A204.1 (cell line): ENCODE results near the gene CLIC5.

ENCODE experiments used
- FAIRE-seq: peaks from 2 replicates; lab custom pipeline; 2012; peaks lifted over from hg19 to GRCh38; lab: Jason Lieb, UNC

The CLIC5 gene

DNA sequence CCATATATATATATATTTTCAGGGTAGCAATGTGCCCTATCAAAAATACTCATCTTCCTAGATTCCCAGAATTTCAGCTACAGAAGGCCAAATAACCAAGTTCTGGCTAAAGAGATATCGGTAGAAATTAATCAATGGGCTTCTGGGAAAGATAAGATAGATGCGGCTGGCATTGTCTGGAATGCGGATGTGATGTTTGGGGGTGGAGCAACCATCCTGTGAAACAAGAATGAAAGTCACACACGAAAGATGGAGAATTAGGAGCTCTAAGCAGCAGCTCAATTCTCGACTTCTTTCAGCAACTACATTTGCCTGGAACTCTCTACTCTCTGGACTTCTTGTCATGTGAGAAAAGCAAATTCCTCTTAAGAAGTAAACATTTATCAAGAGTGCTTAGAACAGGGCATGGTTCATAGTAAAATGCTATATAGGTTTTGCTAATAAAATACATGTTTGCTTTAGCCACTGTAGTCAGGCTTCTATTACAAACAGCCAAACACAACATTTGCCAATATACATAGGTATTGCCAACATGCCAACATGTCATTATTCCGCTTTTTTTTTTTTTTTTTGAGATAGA is 90.8 kb downstream of the CLIC5 start:
- FAIRE-seq: no peak

DNA sequence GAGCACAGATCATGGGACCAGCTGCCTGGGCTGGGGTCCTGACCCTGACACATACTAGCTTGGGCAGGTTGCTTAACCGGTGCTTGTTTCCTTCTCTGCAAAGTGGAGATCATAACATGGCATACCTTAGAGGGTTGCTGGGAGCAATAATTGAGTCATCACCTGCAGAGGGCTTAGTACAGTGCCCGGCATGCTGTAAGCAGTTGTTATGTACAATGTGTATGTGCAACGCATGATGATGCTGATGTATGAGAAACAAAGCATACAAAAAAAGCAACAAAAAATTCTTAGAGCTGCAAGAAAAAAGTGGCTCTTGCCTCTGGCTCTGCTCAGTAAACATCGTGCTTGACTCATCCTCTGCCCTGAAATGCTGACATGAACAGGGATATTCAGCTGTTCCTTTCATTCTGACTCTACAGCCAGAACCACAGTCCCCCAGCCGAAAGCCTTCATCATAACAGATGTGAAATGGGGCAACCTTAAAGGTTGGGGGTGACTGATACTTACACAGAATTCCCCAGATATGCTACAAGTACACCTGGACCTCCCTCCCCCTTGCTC is 91.7 kb downstream of the CLIC5 start:
- FAIRE-seq: no peak

DNA sequence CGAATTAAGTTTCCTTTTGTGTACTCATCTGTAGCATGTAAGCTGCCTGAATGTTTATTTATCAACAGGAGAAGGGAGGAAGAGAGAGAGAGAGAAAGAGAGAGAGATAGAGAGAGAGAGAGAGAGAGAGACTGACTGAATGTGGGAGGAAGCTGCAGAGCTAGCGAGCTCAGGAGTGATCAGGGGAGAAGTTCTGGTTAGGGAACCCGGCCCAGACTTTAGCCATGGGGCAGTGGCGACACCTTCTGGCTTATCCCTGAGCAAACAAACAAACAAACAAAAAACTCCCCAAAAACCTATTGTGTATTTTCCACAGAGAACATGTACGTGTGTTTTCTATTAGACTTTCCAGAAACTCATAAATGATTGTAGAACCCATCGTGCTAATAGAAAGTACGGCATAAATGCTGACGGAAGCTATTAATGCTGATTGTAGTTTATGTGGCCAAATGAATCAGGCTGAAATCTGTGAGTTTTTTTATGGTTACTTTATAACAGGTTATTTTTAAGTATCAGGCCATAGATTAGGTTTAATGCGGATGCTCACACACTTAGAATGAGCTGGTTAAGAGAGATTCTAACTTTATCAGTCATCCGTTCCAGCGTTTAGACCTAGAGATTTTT is 92.8 kb downstream of the CLIC5 start:
- FAIRE-seq: no peak

DNA sequence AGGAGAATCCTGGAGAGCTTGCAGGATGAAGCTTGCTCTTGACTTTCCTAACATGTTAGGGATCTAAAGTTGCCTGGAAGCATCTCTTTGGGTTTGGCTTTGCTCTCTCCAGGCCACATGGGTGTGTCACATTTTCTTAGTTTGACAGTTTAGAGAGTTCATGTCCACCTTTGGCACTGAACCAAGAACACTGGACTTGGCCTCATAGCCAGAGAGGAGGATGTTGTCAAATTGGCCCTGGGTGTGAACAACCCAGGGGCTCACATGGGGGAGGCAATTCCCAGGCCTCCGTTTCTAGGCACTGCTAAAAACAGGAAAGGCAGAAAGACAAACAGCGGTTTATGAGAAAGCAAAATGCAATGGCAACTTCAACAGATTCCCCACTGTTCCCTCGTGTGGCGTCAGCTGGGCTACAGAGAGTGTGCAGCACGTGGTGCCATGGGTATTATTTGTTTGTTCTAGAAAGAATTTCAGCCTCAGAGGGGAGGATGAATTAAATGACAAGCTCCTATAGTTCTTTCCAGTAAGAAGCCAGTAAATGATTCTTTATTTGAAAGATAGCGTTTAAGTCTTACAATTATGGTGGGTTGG is 93.9 kb downstream of the CLIC5 start:
- no peak for FAIRE-seq

DNA sequence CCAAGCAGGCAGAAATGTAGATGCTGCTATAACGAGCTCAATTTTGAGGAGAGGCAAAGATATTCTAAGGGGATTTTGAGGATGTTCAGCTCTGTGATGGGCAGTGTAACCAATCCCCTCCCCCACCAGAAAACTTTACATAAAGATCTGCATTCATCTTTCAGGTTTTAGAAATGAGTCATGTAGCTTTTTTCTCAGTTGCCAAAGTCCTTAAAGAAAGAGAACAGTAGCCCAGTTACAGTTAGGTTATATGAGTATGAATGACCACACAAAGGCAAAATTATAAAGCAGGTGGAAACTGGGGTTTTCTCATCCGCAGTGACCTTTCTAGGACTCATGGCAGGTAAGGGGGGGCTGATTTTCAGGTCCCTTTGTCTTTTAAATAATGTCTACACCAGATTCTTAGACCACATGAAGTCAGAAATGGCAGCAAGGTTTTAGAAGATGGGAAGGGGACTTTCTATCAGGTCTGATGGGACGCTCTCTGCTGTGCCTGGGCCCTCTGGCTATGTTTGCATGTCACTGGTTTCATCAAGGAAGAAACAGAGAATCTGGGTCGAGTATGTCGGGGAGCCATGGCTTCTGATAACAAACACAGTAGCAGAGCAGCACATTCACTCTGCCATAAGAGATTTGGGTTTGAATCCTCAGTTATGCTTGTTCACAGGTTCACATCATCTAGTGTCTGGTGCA is 94.7 kb downstream of the CLIC5 start:
- no peak for FAIRE-seq

DNA sequence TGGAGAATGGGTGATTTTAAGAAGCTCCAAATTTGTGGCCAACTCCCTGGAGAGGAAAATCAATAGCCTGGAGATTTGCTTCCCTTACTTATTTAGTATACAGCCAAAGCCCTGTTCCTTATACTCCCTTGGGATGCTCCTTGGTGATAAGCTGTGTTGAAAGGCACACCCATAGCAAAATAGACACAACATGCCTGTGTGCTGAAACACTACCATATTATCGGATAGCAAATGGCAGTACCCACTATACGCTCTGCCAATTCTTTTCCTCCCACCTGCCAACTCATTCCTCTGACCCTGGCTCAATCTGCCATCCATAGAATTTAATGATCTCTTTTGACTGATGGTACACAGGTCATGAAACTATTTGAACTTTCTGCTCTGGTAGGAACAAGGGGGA is 98.2 kb downstream of the CLIC5 start:
- no peak for FAIRE-seq

DNA sequence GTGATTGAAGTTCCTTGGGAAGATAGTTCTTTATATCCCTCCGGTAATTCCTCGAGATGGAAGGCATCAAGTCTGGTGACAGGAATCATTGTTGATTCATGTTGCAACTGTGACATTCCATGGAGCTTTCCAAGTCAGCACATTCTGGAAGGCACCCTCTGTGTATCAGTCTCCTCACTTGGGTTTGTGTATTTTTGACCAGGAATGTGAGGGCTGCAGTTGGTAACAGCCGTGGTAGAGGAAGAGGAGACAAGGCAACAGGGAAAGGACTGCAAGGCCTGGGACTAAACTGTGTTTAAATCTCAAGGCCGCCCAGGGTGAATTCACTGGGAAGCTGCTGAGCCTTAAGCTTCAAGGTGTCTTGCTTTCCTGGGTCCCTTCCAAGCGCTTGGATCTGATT is 99.0 kb downstream of the CLIC5 start:
- no peak for FAIRE-seq

DNA sequence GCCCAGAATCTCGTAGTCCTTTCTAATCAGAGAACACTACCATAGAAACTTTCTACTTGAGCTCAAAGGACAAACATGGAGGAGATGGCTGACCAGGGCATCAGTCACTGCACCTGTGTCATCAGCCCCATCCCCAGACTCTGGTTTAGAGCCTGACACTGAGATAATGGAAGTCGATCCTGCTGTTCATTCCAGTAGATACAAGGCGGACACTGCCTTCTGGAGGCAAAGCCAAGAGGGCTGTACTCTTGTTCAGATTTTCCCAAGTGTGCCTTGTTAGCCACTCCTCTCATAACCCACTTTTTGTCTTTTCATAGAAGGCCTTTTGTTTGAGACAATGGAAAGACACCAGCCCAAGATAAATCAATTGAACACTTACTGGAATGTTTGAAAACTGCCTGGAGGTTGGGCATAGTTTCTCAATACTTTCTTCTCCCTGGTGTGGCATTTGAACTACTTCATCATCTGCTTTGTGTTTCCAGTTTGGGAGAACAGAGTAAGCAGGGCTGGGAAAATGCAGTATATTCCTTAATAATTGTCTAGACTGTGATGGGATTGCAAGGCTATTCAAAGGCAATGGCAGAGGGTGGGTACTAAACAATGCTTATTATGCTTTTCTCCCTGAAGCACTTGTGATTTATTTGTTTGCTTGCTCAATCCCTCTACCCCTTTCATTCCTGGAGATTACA is 99.7 kb downstream of the CLIC5 start:
- FAIRE-seq: no peak

DNA sequence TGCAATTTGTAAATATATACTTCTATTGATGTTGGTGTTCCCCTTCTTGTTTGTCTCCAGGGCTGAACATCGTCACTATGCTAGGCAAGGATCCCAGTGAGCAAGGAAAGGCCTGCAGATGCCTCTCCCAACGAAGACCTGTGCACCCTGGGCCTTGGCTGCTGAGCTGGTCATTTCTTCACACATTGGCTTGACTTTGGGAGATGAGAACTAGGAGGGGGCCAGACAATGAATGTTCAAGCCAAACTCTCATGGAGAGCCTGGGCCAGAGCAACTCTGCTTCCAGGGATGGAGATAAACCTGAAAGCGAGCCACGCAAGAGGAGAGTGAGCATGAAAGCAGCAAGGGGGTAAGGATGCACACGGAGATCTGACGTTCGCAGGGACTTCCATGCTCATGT is 104.0 kb downstream of the CLIC5 start:
- FAIRE-seq: no peak

DNA sequence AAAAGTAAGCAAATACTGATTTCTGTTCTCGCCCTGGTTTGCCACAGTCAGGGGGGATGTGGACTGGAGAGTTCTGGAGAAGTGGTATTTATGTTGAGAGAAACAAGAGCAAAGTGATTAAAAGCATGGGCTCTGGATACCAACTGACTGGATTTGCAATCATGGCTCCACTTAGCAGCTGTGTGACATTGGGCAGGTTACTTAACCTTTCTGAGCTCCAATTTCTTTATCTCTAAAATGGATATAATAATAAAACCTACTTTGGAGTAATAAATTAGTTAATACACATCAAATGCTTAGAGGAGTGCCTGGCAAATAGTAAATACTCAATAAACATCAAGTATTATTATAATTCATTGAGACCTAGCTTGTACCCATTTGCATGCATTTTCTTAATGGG is 111.7 kb downstream of the CLIC5 start:
- no peak for FAIRE-seq

DNA sequence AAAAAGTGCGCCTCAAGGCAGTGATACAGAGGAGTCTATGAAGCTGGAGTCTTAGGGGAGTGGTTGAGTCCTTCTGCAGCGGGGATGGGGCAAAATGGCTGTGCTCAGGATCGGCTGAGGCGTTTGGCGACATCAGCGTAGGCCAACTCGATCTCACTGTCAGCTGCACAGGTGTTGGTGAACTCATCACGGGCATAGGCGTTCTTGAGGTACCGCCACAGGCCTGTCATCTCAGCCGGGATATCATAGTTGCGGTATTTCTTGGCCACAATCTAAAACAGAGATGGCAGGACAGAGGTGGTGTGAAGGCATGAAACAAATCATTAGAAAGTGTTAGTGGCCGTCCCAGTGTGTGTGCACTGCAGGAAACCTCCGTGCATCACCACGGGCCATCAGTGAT is 112.7 kb downstream of the CLIC5 start:
- FAIRE-seq: no peak

DNA sequence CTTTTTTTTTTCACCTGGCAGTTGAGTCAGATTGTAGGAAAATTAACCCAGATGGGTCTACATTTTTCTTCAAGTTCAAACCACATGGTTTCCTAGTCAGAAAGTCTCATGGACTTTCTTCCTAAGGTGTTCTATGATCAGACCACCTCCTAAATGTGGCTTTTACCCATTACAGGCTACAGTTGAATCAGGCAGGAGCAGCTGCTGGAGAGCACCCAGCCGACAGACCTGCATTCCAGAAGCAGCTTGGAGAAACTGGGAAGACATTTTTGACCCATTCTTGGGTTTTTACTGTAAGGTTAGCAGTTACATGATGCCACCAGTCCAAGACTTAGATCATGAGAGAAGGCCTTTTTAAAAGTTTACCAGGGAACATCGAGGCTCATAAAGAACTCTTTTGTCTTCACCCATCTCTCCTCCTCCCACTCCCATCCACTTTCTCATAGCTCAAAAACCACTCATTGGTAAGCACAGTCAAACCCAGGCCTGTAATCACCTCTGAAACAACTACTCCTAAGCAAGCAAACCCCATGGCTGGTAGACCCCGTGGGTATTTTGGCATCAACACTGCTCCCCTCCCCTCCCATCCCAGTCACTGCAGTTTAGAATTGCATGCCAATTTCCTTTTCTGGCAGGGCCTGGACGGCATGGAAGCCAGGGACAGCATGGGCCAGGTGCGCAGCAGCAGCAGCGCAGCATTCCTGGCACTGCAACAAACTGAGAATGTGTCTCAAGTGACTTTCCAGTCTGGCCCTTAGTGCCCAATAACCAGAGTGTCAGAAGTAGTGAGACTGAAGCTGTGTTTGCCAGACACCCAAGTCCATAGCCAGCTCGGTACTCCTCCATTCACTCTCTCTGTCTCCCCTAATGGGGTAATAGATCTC is 113.7 kb downstream of the CLIC5 start:
- FAIRE-seq: no peak

DNA sequence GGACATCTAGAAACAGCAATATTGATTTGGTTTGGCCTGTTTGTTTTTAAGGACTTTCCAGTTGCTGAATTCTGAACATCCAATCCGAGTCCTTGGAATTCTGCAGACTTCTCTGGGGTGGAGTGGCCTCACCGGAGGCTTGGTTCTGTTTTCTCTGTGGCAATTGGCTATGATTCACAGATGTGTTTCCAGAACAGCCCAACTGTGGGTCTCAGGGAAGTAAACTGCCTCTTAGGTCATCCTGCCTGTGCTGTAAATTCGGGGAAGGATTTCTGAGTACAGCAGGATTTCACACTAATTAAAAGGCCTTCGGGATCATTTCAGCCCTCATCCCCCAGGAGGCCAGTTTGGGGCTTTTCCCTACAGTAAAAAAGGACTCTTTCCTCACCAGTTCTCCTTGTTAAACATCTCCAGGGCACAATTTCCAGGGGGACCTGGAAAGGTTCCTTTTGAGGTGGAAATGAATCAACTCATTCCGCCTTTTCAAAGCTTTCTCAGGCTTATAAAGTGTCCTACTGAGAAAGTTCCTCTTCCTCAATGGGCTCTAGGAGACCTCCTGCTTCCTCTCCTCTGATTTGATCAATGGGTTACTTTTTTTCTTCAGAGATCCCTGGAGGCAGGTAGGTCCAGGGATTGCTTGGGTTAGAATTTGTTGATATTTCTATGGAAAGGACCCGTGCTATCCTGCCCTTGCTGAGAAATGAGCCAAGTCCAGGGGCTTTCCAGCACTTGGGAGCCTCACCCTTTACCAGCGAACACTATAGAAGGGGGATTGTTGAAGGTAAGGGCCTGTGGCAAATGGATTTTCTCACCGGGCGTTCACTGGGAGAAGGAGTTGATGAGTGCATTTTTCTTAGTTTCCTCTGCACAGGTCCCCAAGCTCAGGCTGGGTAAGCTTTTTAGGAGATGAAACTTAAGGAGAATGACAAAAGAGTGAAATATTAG is 114.6 kb downstream of the CLIC5 start:
- FAIRE-seq: no peak

DNA sequence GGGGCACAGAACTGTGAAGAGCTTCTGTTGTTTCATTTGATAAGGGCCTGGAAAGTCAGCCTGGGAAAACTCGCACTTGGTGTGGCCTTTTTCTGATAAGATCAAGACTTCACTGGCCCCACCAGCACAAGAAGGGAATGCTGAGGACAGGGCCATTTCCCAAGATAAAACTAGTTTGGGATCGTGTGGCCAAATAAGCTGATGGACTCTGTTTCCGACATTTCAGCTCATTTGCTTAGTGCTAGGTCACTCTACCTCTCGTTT is 116.0 kb downstream of the CLIC5 start:
- FAIRE-seq: no peak

DNA sequence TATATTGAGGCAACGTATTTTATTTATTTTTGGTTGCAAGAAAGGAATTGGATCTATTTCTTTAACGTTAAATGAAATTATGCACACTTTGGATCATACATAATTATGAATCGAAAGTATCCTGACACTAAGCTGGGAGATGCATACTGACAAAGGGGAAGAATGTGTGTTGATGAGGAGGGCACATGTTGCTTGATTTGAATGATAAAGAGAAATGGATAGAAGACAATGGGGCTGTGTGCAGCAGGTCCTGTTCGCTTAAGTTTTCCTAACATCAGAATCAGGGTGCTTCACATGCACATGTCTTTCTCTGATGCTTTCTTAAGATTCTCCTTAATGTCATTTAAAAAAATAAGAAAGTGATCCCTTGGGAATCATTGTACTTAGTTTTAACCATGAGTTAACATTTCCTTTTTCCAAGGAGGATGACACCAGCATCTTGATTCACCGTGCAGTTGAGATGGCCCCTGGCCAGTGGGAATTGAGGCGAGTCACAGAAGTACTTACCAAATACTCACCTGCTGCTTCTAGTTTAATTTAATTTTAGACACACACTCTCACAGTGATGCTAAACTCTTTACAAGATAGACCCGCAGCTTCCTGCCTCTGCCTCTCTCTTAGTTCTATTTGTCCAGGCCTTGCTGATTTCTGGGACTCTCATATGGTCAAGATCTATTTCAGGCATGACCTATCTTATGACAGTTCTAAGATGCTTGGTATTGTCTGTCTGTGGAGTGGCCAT is 116.5 kb downstream of the CLIC5 start:
- no peak for FAIRE-seq

DNA sequence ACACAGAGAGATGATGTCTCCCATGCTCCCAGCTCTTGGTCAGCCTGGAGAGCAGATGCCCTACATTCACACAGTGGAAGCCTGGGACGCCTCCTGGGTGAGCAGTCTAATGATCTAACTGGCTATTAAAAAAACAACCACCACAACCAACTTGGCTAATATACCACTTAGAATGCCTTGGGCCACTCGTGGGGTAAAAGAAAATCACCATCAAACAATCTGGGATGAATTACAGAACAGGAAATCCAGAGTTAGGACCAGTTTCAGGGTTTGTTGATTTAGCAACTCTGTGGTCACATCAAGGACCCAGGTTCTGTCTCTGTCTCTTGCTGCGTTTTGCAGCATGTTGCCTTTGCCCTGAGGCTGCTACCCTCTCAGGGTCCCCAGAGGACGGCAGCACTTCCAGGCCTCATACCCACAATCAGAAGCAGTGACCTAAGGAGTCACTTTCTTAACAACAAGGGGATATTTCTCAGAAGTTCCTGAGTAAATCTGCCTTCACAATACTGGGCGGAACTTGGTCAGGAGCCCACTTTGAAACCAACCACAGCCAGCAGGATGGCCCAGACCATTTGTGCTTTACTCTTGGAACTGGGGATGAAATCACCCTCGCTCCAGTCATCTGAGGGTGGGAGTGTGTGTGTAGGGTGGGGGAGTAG is 118.7 kb downstream of the CLIC5 start:
- no peak for FAIRE-seq

DNA sequence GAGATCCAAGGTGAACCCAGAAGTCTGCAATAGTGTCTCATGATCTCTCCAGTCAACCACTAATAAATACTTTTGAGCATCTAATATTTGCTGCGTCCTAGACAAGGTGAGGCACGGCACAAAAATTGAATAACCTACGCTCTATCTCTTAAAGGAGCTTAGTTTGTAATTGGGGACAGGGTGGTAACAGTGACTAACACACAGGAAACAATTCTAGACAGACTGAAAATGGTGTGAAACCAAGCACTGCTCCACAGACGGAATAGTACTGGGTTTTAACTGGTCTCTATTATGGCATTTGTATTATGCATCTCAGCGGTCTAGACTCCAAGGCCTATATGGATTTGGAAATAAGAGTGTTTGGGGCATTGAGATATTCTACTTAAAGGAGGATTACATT is 120.1 kb downstream of the CLIC5 start:
- no peak for FAIRE-seq

DNA sequence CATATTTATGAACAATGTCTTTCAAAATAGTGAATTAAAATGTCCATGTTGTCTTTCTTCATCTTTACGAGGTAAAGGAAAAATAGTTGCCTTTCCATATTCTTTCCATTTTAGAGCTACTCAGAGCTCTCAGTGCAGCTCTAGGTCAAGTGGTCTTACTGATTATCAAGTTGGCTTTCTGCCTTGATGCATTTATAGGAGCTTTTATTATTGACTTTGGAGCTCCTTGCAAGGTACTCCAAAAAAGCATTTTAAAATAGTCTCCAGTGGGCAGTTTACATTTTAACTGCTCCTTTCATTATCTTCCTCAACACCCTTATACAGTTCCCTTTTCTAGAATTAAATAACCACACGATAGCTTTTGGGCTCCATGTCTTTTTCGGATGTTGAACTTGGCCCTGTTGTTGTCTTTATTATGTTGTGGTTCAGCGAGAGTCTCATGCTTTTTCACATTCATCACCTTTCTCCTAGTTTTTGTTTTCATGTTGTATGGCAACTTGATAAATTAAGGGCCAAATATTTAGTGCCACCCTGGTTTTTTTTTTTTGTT is 122.9 kb downstream of the CLIC5 start:
- FAIRE-seq: no peak

DNA sequence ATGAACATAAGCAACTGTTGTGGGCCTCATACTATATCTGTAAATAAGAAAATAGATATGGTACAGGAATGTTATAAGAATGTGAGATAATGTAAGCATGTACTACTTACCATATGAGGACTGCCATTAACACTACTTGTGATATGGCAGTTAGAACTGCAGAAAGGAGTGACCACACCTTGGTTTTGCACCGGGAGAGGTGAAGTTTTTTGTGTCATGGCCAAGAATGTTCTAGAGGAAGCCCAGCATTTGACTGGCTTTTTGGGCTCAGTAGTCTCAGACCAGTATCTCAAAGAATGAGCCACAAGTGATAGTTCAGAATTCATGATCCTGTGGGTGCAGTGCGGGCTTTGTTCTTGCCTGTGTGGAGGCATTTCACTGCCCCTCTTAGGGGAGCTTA is 123.5 kb downstream of the CLIC5 start:
- no peak for FAIRE-seq
